HG03460 (cell line): ENCODE results near the gene COL8A2.
A peak's percentile ranks its signal among the peaks of the same experiment; 100 is the strongest.
"Not testable (repeated sequence)": the region's sequence is repeated elsewhere in the genome, so short reads cannot be mapped to it uniquely, and the experiment has no call there.

Source experiments
- ATAC-seq: cut with Tn5 transposase; IDR thresholded peaks from one replicate; pipeline ENCODE4 v1.9.1; 2021; ENCODE audit not compliant: unreplicated experiment

COL8A2 gene

GRCh38 chr1:36125129-36125991 lies at the start of gene COL8A2:
Gene COL8A2, minus strand, starts transcription at chr1:36125222. Its CDS starts 24,980 bp downstream, at chr1:36100242.
- ATAC-seq = no peak

- no peak for ATAC-seq
Measured at GRCh38 chr1:36174713-36175112, 49.7 kb upstream of the COL8A2 start.

GRCh38 chr1:36172983-36173382 lies 48.0 kb upstream of the COL8A2 start:
- no peak for ATAC-seq

- ATAC-seq = no peak
Measured at GRCh38 chr1:36172017-36172747, 47.2 kb upstream of the COL8A2 start.

GRCh38 chr1:36170643-36171412 lies 45.8 kb upstream of the COL8A2 start:
- ATAC-seq = no peak

GRCh38 chr1:36168514-36168913 lies 43.5 kb upstream of the COL8A2 start:
- ATAC-seq = no peak

GRCh38 chr1:36166938-36167905 lies 42.2 kb upstream of the COL8A2 start:
- no peak for ATAC-seq

GRCh38 chr1:36166136-36166535 lies 41.1 kb upstream of the COL8A2 start:
- no peak for ATAC-seq

GRCh38 chr1:36165145-36165544 lies 40.1 kb upstream of the COL8A2 start:
- ATAC-seq = no peak

GRCh38 chr1:36164361-36164760 lies 39.3 kb upstream of the COL8A2 start:
- no peak for ATAC-seq

- no peak for ATAC-seq
Measured at GRCh38 chr1:36163426-36163825, 38.4 kb upstream of the COL8A2 start.

GRCh38 chr1:36162680-36163239 lies 37.7 kb upstream of the COL8A2 start:
- ATAC-seq = no peak

- ATAC-seq = peak; percentile 55
Measured at GRCh38 chr1:36161641-36162531, 36.9 kb upstream of the COL8A2 start.

- no peak for ATAC-seq
Measured at GRCh38 chr1:36160949-36161485, 36.0 kb upstream of the COL8A2 start.

GRCh38 chr1:36160388-36160948 lies 35.4 kb upstream of the COL8A2 start:
- ATAC-seq = no peak

GRCh38 chr1:36159614-36160387 lies 34.8 kb upstream of the COL8A2 start:
- no peak for ATAC-seq

- not testable (repeated sequence) for ATAC-seq
Measured at GRCh38 chr1:36158827-36159252, 33.8 kb upstream of the COL8A2 start.
